Testis (tissue), 3 donors: ENCODE results near the gene ZBTB20. TPM values are rescaled to one million over a fixed set of nuclear protein-coding genes. Genes with fewer than 3 reads are reported as not detected.

Experiments used
- DNase-seq: peaks from one replicate; pipeline ENCODE4 v3.0.0-alpha.2; 2019
- H3K27ac ChIP-seq, 2 donors: fragments of 200-600 bp; sonication (generic); one replicate each; pipeline ENCODE4 v1.5.1; 2019
- H3K27me3 ChIP-seq: fragments of 200-600 bp; sonication (generic); one replicate; pipeline ENCODE4 v1.5.1; 2019
- H3K36me3 ChIP-seq: fragments of 200-600 bp; sonication (generic); one replicate; pipeline ENCODE4 v1.5.1; 2017; ENCODE audit warnings: low read depth; ENCODE audit errors: missing control alignments
- H3K4me1 ChIP-seq: fragments of 200-600 bp; sonication (generic); one replicate; pipeline ENCODE4 v1.5.1; 2019
- H3K4me3 ChIP-seq, 2 donors: fragments of 200-600 bp; sonication (generic); one replicate each; pipeline ENCODE4 v1.5.1; 2017 to 2019
- H3K9me3 ChIP-seq: fragments of 200-600 bp; sonication (generic); one replicate; pipeline ENCODE4 v1.5.1; 2017
- CTCF ChIP-seq, 3 experiments: fragments of 450-650 bp in 2 of 3; fragments of 200-600 bp in 1 of 3; sonication (generic) in 1 of 3; IDR thresholded peaks; one replicate each; pipeline ENCODE4 v1.5.1; 2016 to 2019; ENCODE audit warnings: antibody characterized with exemption in 3 of 3, mild to moderate bottlenecking in 2 of 3, moderate library complexity in 1 of 3
- POLR2A ChIP-seq: fragments of 450-650 bp; IDR thresholded peaks from one replicate; pipeline ENCODE4 v1.6.1; 2017; ENCODE audit warnings: antibody characterized with exemption, mild to moderate bottlenecking, moderate library complexity
- WGBS, 2 donors: methylation state at CpG; one replicate each; pipeline ENCODE4 v1.1.5; 2018; 5-methylcytosine and 5-hydroxymethylcytosine counted together
- intact Hi-C: fragments of 100-400 bp; cut with DNase I; formaldehyde crosslinking; loops from one replicate; pipeline ENCODE4 v1.15.1; 2023; ENCODE audit warnings: low total_unique reads
- polyA plus RNA-seq: library from polyadenylated mRNA; stranded (reverse); fragments of 350-450 nt; fragmentation: Illumina TruSeq; extraction: RNeasy Lipid Tissue Mini Kit (QIAGEN cat#74804); gene quantifications from one replicate; pipeline ENCODE4 v1.2.3, GENCODE V29; 2014; ENCODE audit warnings: low read depth, low replicate concordance; ENCODE audit not compliant: insufficient read depth
- total RNA-seq, 2 donors: library from RNA; depleted of rRNA; stranded (reverse); fragments of >200 nt; gene quantifications; one replicate each; pipeline ENCODE4 v1.2.3, GENCODE V29; 2016

The ZBTB20 gene
- total and polyA plus RNA-seq, 3 donors from 2014 or later, result 36.8 to 179 (median 126) TPM

GRCh38 chr3:114447545-114447944 lies 699.5 kb downstream of the ZBTB20 start:
- intact Hi-C loops, result no loop called here
- TF ChIP-seq CTCF (IDR thresholded peaks at IDR 0.05) (no peak), POLR2A (no peak)
- Histone ChIP-seq H3K4me1 (peaks cover 45% of the 10 kb centered on the region), H3K27me3 (no peaks in the 10 kb centered on the region), H3K27ac (peak overlapping the region; percentile 65 to 81), H3K4me3 (no peak overlapping the region), H3K36me3 (no peaks in the 10 kb centered on the region), H3K9me3 (no peaks in the 10 kb centered on the region)
- DNase-seq, result no peak
- 82% methylated on average over 3 of the region's 3 CpGs for WGBS, 2 donors

- Histone ChIP-seq H3K9me3 (no peaks in the 10 kb centered on the region), H3K27me3 (no peaks in the 10 kb centered on the region), H3K4me3 (no peak overlapping the region), H3K27ac (peak overlapping the region; percentile 53 to 81), H3K4me1 (peaks cover 54% of the 10 kb centered on the region), H3K36me3 (no peaks in the 10 kb centered on the region)
- WGBS, 2 donors, result 23 to 39% methylated on average over 5 of the region's 5 CpGs
- peak; percentile 45 for DNase-seq
- TF ChIP-seq POLR2A, result no peak
- TF ChIP-seq CTCF (IDR thresholded peaks at IDR 0.05), result no peak
- intact Hi-C loops, result no loop called here
Observed at GRCh38 chr3:114446600-114446999, 700.5 kb downstream of the ZBTB20 start.

GRCh38 chr3:114445233-114445632 lies 701.9 kb downstream of the ZBTB20 start:
- H3K36me3 ChIP-seq, result no peaks in the 10 kb centered on the region
- 74 to 79% methylated on average over 2 of the region's 2 CpGs for WGBS, 2 donors
- TF ChIP-seq POLR2A, result no peak
- intact Hi-C loops, result no loop called here
- DNase-seq, result no peak
- H3K27me3 ChIP-seq, result no peaks in the 10 kb centered on the region
- no peaks in the 10 kb centered on the region for H3K9me3 ChIP-seq
- peaks cover 64% of the 10 kb centered on the region for H3K4me1 ChIP-seq
- H3K4me3 ChIP-seq, result no peak overlapping the region
- H3K27ac ChIP-seq, result peak overlapping the region in 1 of 2 donors; percentile 81

GRCh38 chr3:114444216-114444615 lies 702.9 kb downstream of the ZBTB20 start:
- Histone ChIP-seq H3K36me3 (no peaks in the 10 kb centered on the region), H3K9me3 (no peaks in the 10 kb centered on the region), H3K4me1 (peaks cover 64% of the 10 kb centered on the region), H3K27me3 (no peaks in the 10 kb centered on the region), H3K27ac (peak overlapping the region in 1 of 2 donors; percentile 81), H3K4me3 (no peak overlapping the region)
- 59 to 69% methylated on average over 3 of the region's 3 CpGs for WGBS, 2 donors
- TF ChIP-seq POLR2A, result no peak
- TF ChIP-seq CTCF (IDR thresholded peaks at IDR 0.05), result no peak
- no peak for DNase-seq
- intact Hi-C loops, result no loop called here

GRCh38 chr3:114442246-114442645 lies 704.8 kb downstream of the ZBTB20 start:
- Histone ChIP-seq H3K4me3 (no peak overlapping the region), H3K9me3 (no peaks in the 10 kb centered on the region), H3K36me3 (no peaks in the 10 kb centered on the region), H3K27me3 (no peaks in the 10 kb centered on the region), H3K4me1 (peaks cover 51% of the 10 kb centered on the region), H3K27ac (peak overlapping the region; percentile 2 to 32)
- DNase-seq, result no peak
- TF ChIP-seq POLR2A (no peak), CTCF (IDR thresholded peaks at IDR 0.05) (no peak)
- intact Hi-C loops, result no loop called here
